ENCODE results near the gene AP1S1.

Gene AP1S1

GRCh38 chr7:101166909-101167644 lies 12.8 kb downstream of the AP1S1 start:
- no peak for DNase-seq (ENCODE audit: low read depth)
- H3K4me3 ChIP-seq (ENCODE audit: low read depth, low read length) = no peak overlapping the region
- TF ChIP-seq, protein P1, sequence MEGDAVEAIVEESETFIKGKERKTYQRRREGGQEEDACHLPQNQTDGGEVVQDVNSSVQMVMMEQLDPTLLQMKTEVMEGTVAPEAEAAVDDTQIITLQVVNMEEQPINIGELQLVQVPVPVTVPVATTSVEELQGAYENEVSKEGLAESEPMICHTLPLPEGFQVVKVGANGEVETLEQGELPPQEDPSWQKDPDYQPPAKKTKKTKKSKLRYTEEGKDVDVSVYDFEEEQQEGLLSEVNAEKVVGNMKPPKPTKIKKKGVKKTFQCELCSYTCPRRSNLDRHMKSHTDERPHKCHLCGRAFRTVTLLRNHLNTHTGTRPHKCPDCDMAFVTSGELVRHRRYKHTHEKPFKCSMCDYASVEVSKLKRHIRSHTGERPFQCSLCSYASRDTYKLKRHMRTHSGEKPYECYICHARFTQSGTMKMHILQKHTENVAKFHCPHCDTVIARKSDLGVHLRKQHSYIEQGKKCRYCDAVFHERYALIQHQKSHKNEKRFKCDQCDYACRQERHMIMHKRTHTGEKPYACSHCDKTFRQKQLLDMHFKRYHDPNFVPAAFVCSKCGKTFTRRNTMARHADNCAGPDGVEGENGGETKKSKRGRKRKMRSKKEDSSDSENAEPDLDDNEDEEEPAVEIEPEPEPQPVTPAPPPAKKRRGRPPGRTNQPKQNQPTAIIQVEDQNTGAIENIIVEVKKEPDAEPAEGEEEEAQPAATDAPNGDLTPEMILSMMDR (IDR thresholded peaks at IDR 0.05; ENCODE audit: low read depth, low read length, missing control alignments) = no peak
- in situ Hi-C loops (cut with HindIII; ENCODE audit: low sequenced_read_pairs) = no loop called here

DNA sequence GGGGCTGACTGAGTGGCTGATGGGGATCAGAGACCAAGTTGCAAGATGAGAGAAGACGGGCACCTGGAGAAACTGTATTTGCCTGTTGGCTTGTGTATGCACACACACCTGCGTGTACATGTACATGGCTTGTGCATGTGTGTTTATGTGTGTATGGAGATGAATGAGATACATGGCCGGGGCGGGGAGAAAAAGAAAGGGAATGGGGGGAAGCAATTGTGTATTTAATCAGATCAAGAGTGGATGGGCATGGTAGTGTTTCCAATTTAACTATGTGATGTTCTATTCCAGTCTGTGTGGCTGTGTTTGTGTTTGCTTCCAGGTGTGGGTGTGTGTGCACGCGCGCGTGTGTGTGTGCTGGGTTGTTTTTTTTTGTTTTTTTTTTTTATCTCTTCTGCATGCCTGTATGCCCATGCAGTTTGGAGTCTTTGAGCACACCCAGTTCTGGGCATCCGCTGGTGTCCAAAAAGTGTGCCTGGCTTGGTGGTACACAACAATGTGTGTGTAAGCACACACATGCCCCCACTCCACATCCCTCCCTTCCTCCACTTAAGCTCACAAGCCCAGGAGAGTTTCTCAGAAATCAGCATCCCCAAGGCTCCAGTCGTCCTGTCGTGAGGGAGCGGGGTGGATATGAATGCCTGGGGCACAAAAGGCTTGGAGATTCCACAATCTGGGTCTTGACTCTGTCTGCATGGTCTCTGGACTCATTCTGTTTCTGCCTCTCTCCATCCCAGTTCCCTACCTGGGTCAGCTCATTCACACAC lies 13.6 kb downstream of the AP1S1 start:
- in situ Hi-C loops (cut with HindIII; ENCODE audit: low sequenced_read_pairs) = no loop called here
- H3K4me3 ChIP-seq (ENCODE audit: low read depth, low read length) = no peak overlapping the region
- TF ChIP-seq, protein P1 (IDR thresholded peaks at IDR 0.05; ENCODE audit: low read depth, low read length, missing control alignments) = no peak
- DNase-seq (ENCODE audit: low read depth) = no peak

DNA sequence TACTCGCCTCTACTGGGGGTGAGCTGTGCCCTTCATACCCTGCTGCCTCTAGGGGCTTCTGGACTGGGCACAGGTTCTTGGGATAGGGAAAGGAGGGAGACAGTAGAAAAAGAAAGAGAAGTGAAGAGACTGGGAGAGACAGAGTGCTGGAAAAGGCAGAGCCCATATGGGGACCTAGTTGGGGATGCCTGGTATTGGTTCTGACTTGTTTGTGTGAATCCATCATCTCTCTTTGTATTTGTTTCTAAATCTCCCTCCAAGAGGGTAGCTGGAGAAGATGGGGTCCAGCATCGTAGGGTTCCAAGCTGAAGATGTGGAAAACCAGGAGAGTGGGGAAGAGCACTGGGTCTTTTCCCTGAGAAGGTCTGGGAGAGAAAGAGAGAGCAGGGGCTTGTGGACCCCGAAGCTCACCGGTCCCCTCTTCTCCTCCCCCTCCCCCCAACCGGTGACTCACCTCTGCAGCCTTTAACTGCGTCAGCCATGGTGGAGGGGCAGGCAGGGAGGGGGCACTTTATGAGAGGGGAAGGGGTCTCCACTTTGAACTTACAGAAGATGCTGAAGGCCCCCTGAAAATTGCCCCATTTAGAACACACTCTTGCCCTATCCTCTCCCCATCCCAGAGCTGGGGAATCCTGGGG lies 14.3 kb downstream of the AP1S1 start:
- in situ Hi-C loops (cut with HindIII; ENCODE audit: low sequenced_read_pairs) = no loop called here
- DNase-seq (ENCODE audit: low read depth) = no peak
- no peak overlapping the region for H3K4me3 ChIP-seq (ENCODE audit: low read depth, low read length)
- TF ChIP-seq, protein P1 (IDR thresholded peaks at IDR 0.05; ENCODE audit: low read depth, low read length, missing control alignments) = no peak

DNA sequence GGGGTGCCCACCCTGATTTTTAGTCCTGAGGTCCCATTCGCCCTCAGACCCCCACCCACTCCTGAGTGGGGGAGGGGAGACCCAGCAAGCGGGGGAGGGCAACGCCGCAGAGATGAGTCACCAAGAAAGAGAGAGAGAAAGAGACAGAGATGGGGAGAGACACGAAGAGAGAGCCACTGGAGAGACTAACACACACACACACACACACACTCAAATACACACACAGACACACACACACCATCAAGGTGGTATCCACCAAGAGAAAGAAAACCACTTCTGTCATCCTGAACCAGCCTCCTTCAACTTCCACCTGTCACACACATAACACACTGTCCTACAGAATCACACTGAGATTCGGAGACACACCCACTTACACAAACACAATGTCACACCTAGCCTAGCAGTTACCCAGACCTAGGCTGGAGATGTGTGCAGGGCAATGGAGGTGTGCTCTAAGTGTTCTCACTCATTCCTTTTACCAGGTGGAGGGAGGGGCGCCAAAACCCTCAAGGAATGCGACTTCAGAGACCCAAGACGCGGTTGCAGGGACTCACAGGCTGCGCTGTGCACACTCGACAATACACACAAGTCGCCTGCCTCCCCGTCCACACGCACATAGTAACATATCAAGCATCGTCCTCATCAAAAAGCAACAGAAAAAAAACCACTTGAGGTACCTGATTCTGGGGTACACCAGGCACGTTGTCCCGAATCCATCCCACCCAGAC lies 15.0 kb downstream of the AP1S1 start:
- no peak for DNase-seq (ENCODE audit: low read depth)
- no peak overlapping the region for H3K4me3 ChIP-seq (ENCODE audit: low read depth, low read length)
- in situ Hi-C loops (cut with HindIII; ENCODE audit: low sequenced_read_pairs) = no loop called here
- TF ChIP-seq, protein P1 (IDR thresholded peaks at IDR 0.05; ENCODE audit: low read depth, low read length, missing control alignments) = no peak

- in situ Hi-C loops (cut with HindIII; ENCODE audit: low sequenced_read_pairs) = no loop called here
- no peak for DNase-seq (ENCODE audit: low read depth)
- TF ChIP-seq, protein P1 (IDR thresholded peaks at IDR 0.05; ENCODE audit: low read depth, low read length, missing control alignments) = peak; percentile 95
- no peak overlapping the region for H3K4me3 ChIP-seq (ENCODE audit: low read depth, low read length)
Measured at GRCh38 chr7:101169838-101170551, 15.7 kb downstream of the AP1S1 start.

Measured in astrocyte of the cerebellum (primary cell).